ENCODE results near the gene FBXL19.

DNA sequence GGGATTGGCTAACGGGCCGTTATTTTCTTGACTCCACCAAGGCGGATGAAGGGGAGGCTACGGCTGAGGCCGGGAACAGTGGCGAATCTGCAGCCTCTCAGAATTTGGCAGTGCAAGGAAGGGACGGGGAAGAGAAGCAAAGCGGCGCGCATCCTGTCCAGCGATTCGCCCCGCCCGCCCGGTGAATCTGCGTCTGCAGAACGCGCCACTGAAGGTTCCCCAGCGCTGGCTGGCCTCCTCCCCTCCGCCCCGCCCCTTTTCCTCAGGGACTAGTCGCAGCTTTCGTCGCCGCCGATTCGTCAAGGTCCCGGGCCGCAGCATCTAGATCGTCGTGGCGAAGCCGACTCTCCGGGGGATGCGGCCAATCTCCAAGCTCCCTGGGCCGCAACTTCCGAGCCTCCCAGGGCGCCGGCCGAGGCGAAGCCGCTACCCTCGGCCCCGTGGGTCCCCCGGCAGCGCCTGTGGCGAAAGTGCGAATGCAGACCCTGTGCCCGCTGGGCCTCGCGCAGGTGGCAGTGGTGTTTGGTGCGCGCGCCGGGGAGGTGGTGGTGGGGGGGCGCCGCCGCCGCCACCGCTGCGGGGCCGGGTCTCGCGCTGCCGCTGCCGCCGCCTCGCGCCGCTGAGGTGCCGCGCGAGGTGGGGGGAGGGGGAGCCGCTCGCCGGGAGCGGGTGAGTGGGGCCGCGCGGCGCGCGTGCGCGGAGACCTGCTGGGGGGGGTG lies 34.2 kb downstream of the FBXL19 start, which contains the start of gene SETD1A:
- TF ChIP-seq, protein P1, sequence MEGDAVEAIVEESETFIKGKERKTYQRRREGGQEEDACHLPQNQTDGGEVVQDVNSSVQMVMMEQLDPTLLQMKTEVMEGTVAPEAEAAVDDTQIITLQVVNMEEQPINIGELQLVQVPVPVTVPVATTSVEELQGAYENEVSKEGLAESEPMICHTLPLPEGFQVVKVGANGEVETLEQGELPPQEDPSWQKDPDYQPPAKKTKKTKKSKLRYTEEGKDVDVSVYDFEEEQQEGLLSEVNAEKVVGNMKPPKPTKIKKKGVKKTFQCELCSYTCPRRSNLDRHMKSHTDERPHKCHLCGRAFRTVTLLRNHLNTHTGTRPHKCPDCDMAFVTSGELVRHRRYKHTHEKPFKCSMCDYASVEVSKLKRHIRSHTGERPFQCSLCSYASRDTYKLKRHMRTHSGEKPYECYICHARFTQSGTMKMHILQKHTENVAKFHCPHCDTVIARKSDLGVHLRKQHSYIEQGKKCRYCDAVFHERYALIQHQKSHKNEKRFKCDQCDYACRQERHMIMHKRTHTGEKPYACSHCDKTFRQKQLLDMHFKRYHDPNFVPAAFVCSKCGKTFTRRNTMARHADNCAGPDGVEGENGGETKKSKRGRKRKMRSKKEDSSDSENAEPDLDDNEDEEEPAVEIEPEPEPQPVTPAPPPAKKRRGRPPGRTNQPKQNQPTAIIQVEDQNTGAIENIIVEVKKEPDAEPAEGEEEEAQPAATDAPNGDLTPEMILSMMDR (IDR thresholded peaks at IDR 0.05; ENCODE audit: poor library complexity), result no peak
- no peak for TF ChIP-seq EZH2 (IDR thresholded peaks at IDR 0.05; ENCODE audit: borderline replicate concordance)

Data from hepatocyte (in vitro differentiated cells).